Activated CD4-positive, alpha-beta T cell treated with anti-CD3 and anti-CD28 coated beads for 36 hours (primary cell): ENCODE measurements around the gene PPARGC1A. TPM values are rescaled to one million over a fixed set of nuclear protein-coding genes. Genes with fewer than 3 reads are reported as not detected.

Experiments
- ATAC-seq: fragments of 200-7000 bp; cut with Tn5 transposase; one replicate; pipeline ENCODE4 v1.10.0; 2021; ENCODE audit warnings: mild to moderate bottlenecking, moderate library complexity
- CTCF ChIA-PET: fragments of 350-600 bp; sonication (Branson Sonifier 250); formaldehyde crosslinking; loops from one replicate; lab custom pipeline; 2021; ENCODE audit warnings: antibody characterized with exemption; lab: Charles Lee
- POLR2A ChIA-PET: fragments of 350-600 bp; sonication (Branson Sonifier 250); formaldehyde crosslinking; loops from one replicate; lab custom pipeline; 2021; ENCODE audit warnings: antibody characterized with exemption, inconsistent platforms; lab: Charles Lee
- DNase-seq: peaks from one replicate; pipeline ENCODE4 v3.0.0-alpha.2; 2020
- H3K27ac Mint-ChIP-seq: one replicate; pipeline ENCODE4 v1.8.0; 2021; ENCODE audit warnings: mixed read lengths
- H3K27me3 Mint-ChIP-seq: one replicate; pipeline ENCODE4 v1.8.0; 2021; ENCODE audit warnings: mixed read lengths
- H3K36me3 Mint-ChIP-seq: one replicate; pipeline ENCODE4 v1.8.0; 2021; ENCODE audit warnings: low read depth, mixed read lengths
- H3K4me1 Mint-ChIP-seq: one replicate; pipeline ENCODE4 v1.8.0; 2021; ENCODE audit warnings: mixed read lengths
- H3K4me3 Mint-ChIP-seq: one replicate; pipeline ENCODE4 v1.8.0; 2021; ENCODE audit warnings: mild to moderate bottlenecking, moderate library complexity, mixed read lengths
- H3K9me3 Mint-ChIP-seq: one replicate; pipeline ENCODE4 v1.8.0; 2021; ENCODE audit warnings: low read depth, mixed read lengths
- intact Hi-C, 2 experiments: fragments of 100-400 bp; cut with DNase I in 1 of 2; cut with micrococcal nuclease in 1 of 2; formaldehyde crosslinking; loops; one replicate each; pipeline versions ENCODE4 v1.14.2 to v1.15.1; 2022 to 2024; cut with DNase I, micrococcal nuclease
- total RNA-seq, 2 experiments: library from RNA; stranded (reverse); gene quantifications; one replicate each; pipeline ENCODE4 v1.2.3, GENCODE V29; 2021

Gene PPARGC1A
- total RNA-seq, 2 experiments from 2014 or later: not detected

DNA sequence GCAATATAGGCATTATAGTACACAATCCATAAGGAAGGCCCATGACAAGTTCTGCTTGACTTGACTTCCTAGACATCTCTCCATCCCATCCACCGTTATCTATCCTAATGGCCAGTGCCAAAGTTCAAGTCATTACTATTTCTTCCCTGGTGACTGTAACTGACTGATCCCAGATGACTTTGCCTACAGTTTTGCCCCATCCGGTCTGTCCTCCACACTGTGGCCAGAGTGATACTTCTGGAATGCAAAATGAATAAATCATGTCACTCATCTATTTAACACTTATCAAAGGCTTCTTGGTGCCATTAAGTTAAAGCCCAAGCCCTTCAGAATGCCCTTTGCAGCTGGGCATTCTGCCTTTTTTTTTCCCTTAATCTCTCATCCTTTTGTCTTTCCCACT is 130.8 kb downstream of the PPARGC1A start:
- H3K4me1 Mint-ChIP-seq: no peaks in the 10 kb centered on the region
- ATAC-seq: no peak
- DNase-seq: no peak
- CTCF ChIA-PET: no interaction called here
- no peaks in the 10 kb centered on the region for H3K36me3 Mint-ChIP-seq
- POLR2A ChIA-PET: no interaction called here
- intact Hi-C loops: no loop called here
- no peaks in the 10 kb centered on the region for H3K27me3 Mint-ChIP-seq
- peaks cover 3% of the 10 kb centered on the region for H3K9me3 Mint-ChIP-seq
- no peak overlapping the region for H3K4me3 Mint-ChIP-seq
- no peak overlapping the region for H3K27ac Mint-ChIP-seq

DNA sequence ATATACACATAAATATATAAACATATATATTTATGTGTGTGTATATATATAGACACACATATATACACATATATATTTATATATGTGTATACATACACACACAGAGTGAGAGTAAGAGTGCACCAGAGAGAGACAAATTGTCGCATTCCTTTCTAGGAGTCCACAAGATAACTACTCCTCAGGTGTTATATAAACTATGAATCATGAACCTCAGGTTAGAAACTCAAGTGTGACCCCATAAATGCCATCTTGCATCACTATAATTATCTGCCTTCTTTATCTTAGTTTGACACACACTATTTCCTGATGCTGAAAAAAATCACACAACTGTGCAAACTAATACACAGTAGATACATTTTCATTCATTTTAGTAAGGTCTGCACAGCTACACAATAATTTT is 135.2 kb downstream of the PPARGC1A start:
- intact Hi-C loops: no loop called here
- peaks cover 1% of the 10 kb centered on the region for H3K9me3 Mint-ChIP-seq
- POLR2A ChIA-PET: no interaction called here
- DNase-seq: no peak
- CTCF ChIA-PET: no interaction called here
- no peak overlapping the region for H3K4me3 Mint-ChIP-seq
- no peaks in the 10 kb centered on the region for H3K36me3 Mint-ChIP-seq
- H3K27me3 Mint-ChIP-seq: no peaks in the 10 kb centered on the region
- H3K27ac Mint-ChIP-seq: no peak overlapping the region
- no peaks in the 10 kb centered on the region for H3K4me1 Mint-ChIP-seq
- no peak for ATAC-seq

DNA sequence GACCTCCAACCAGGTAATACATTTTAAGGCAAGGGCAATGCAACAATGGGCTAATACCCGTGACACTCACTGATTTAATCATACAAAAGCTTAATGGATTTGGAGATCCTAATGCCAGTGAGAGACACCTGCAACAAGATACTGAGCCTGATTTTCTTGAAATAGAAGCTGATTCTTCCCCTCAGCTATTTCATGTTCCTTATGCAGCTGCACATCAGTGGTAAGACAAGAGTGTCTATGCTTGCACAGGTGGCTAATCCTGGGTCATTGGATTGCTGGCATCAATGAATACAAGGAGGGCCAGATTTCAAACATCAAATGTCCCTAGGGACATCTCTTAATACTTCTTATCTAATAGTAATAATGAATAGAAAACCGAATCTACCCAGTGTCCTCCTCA is 139.7 kb downstream of the PPARGC1A start:
- intact Hi-C loops: no loop called here
- Mint-ChIP-seq H3K27me3 (no peaks in the 10 kb centered on the region), H3K27ac (no peak overlapping the region), H3K36me3 (no peaks in the 10 kb centered on the region), H3K9me3 (no peaks in the 10 kb centered on the region), H3K4me3 (no peak overlapping the region), H3K4me1 (no peaks in the 10 kb centered on the region)
- POLR2A ChIA-PET: no interaction called here
- no peak for ATAC-seq
- CTCF ChIA-PET: no interaction called here
- DNase-seq: no peak

DNA sequence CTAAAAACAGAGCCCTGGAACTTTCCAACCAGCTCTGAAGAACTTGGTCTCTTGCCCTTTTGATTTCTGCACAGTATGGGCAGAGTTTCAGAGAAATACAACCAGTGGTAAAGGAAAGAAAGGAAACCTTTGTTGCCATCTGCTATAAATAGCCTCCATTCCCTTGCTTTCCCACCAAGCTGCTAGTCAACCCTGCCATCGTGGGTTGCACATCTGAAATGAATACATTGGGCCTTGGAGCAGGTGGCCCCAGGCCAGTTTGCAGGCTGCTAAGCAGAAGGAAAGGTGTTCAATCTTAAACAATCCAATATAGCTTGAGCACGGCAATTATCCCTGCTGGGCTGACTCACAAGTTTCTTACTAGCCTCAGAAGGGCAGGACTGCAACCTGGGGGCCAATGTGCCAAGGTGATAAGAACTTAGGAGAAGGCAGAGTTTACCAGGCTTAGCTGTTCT is 142.5 kb downstream of the PPARGC1A start:
- Mint-ChIP-seq H3K4me3 (no peak overlapping the region), H3K9me3 (no peaks in the 10 kb centered on the region), H3K27me3 (no peaks in the 10 kb centered on the region), H3K27ac (no peak overlapping the region), H3K36me3 (no peaks in the 10 kb centered on the region), H3K4me1 (no peaks in the 10 kb centered on the region)
- CTCF ChIA-PET: no interaction called here
- no peak for DNase-seq
- ATAC-seq: no peak
- intact Hi-C loops: no loop called here
- POLR2A ChIA-PET: no interaction called here

DNA sequence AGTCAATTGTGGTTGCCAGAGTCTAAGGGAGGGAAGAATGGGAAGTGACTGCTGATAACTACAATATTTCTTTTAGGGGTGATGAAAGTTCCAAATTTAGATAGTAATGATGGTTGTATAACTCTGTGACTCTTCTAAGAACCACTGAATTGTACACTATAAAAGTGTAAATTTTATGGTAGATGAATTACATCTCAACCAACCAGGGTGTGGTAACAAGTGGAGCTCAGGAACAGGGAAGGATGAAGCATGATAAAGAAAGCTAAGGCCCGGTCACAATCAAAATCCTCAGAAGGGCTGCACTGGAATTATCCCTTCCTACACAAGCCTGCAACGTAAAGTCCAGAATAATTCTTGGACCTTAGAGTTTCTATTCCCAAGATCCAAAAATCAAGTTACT is 143.2 kb downstream of the PPARGC1A start:
- H3K27ac Mint-ChIP-seq: no peak overlapping the region
- no peaks in the 10 kb centered on the region for H3K4me1 Mint-ChIP-seq
- H3K27me3 Mint-ChIP-seq: no peaks in the 10 kb centered on the region
- H3K9me3 Mint-ChIP-seq: no peaks in the 10 kb centered on the region
- ChIA-PET POLR2A (no interaction called here), CTCF (no interaction called here)
- intact Hi-C loops: no loop called here
- DNase-seq (no peak), ATAC-seq (no peak)
- H3K4me3 Mint-ChIP-seq: no peak overlapping the region
- H3K36me3 Mint-ChIP-seq: no peaks in the 10 kb centered on the region

- POLR2A ChIA-PET: no interaction called here
- ATAC-seq (no peak), DNase-seq (no peak)
- Mint-ChIP-seq H3K4me3 (no peak overlapping the region), H3K27ac (no peak overlapping the region), H3K36me3 (no peaks in the 10 kb centered on the region), H3K4me1 (no peaks in the 10 kb centered on the region), H3K9me3 (no peaks in the 10 kb centered on the region), H3K27me3 (no peaks in the 10 kb centered on the region)
- CTCF ChIA-PET: no interaction called here
- intact Hi-C loops: no loop called here
Observed at GRCh38 chr4:23746027-23746426, 143.8 kb downstream of the PPARGC1A start.

- POLR2A ChIA-PET: no interaction called here
- no peaks in the 10 kb centered on the region for H3K4me1 Mint-ChIP-seq
- H3K36me3 Mint-ChIP-seq: no peaks in the 10 kb centered on the region
- ATAC-seq (no peak), DNase-seq (no peak)
- intact Hi-C loops: no loop called here
- CTCF ChIA-PET: no interaction called here
- no peak overlapping the region for H3K27ac Mint-ChIP-seq
- H3K27me3 Mint-ChIP-seq: no peaks in the 10 kb centered on the region
- no peak overlapping the region for H3K4me3 Mint-ChIP-seq
- no peaks in the 10 kb centered on the region for H3K9me3 Mint-ChIP-seq
Observed at GRCh38 chr4:23745377-23745776, 144.5 kb downstream of the PPARGC1A start.
